HG03095 (cell line): Measurements from ENCODE around the gene PKNOX1.
"Not testable (repeated sequence)": the region's sequence is repeated elsewhere in the genome, so short reads cannot be mapped to it uniquely, and the experiment has no call there.

Experiments
- ATAC-seq: cut with Tn5 transposase; IDR thresholded peaks from one replicate; pipeline ENCODE4 v1.9.1; 2021; ENCODE audit warnings: moderate library complexity; ENCODE audit not compliant: unreplicated experiment

PKNOX1 gene, protein sequence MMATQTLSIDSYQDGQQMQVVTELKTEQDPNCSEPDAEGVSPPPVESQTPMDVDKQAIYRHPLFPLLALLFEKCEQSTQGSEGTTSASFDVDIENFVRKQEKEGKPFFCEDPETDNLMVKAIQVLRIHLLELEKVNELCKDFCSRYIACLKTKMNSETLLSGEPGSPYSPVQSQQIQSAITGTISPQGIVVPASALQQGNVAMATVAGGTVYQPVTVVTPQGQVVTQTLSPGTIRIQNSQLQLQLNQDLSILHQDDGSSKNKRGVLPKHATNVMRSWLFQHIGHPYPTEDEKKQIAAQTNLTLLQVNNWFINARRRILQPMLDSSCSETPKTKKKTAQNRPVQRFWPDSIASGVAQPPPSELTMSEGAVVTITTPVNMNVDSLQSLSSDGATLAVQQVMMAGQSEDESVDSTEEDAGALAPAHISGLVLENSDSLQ

GRCh38 chr21:42973991-42974831 lies at the start of gene PKNOX1:
TSS of gene PKNOX1 (plus strand) at chr21:42974562. CDS start at chr21:43004382, 29,820 bp downstream.
- ATAC-seq: peak; percentile 81

DNA sequence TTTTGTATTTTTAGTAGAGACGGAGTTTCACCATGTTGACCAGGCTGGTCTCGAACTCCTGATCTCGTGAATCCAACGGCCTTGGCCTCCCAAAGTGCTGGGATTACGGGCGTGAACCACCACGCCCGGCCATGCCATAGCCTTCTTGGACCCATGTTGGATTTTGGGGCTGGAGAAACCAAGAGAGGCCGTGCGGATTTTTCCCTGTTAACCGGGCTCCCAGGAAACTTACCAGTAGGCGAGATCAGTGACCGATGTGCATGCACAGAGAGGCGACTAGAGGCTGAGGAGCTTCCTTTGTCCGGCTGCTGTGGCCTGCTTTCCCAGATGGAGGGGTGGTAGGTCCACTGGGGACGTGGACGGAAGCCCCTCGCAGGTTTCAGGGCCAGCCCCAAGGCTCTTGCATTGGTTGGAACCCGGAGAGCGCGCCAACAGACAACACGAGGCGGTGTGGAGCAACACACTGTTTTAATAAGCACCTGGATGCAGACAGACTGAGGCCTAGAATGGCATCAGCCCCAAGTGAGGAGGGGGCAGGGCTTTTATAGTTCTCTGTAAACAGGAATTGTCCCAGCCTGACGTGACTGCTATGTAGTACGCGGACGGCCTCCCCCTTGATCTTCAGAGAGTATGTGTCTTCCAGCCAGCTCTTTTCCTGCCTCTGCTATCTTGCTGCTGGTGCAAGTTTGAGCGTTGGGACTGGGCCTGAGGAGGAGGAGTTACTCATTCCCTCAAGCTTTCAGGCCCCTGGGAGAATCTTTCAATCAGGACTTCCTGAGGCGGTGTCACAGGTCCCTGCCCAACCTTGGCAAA lies 49.0 kb upstream of the PKNOX1 start, which contains the start of gene ERVH48-1:
Gene ERVH48-1, minus strand, starts transcription at position 517 of the 813 bp plus-strand sequence. CDS start 6,624 bp downstream, outside the sequence.
- ATAC-seq: no peak

DNA sequence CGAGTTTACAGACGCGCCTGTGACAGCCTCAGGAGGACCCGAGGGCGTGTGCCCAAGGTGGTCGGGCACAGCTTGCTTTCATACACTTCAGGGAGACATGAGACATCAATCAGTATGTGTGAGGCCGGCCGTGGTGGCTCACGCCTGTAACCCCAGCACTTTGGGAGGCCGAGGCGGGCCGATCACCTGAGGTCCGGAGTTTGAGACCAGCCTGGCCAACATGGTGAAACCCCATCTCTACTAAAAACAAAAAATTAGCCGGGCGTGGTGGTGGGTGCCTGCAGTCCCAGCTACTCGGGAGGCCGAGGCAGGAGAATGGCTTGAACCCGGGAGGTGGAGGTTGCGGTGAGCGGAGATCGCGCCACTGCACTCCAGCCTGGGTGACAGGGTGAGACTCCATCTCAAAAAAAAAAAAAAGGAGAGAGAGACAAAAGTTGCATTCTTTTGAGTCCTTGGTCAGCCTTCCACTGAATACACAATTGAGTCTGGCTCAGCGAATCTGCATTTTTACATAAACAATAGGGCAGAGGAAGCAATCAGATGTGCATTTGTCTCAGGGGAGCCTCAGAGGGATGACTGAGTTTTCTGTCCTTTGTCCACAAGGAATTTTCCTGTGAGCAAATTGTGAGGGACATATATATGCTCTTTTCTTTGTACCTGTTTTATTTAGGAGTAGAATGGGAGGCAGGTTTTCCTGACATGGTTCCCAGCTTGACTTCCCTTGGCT lies 46.7 kb upstream of the PKNOX1 start:
- not testable (repeated sequence) for ATAC-seq

DNA sequence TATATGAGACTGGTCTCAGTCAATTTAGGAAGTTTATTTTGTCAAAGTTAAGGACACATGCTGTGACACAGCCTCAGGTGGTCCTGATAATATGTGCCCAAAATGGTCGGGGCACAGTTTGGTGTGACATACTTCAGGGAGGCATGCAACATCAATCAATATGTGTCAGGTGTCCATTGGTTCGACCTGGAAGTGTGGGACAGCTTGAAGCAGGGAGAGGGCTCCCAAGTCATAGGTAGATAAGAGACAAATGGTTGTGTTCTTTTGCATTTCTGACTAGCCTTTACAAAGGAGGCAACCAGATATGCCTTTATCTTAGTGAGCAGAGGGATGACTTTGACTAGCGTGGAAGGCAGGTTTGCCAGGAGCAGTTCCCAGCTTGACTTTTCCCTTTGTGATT lies 44.4 kb upstream of the PKNOX1 start:
- ATAC-seq: no peak

- ATAC-seq: no peak
Measured at GRCh38 chr21:42931560-42932235, 42.7 kb upstream of the PKNOX1 start.

DNA sequence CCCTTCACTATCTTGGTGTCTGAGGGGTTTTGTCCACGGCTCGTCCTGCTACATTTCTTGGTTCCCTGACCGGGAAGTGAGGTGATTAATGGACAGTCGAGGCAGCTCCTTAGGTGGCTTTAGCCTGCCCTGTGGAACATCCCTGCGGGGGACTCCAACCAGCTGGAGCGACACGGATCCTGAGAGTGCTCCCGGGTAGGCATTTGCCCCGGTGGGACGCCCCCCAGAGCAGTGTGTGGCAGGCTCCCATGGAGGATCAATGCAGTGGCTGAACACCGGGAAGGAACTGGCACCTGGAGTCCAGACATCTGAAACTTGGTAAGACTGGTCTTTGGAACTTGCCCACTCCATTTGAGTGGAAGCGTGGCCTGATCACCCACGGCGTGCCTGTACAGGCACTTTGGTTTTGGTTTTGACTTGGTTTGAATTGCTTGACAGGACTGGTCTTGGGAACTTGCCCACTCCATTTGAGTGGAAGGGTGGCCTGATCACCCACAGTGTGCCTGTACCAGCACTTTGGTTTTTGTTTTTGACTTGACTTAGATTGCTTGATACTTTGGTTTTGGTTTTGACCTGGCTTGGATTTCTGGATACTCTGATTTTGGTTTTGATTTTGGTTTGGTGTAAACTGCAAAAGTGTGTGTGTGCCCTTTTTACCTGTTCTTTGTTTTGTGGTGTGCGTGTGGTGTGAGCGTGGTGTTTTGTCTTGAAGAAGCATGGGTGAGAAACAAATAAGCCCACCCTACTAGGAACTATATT lies 41.8 kb upstream of the PKNOX1 start:
- not testable (repeated sequence) for ATAC-seq

DNA sequence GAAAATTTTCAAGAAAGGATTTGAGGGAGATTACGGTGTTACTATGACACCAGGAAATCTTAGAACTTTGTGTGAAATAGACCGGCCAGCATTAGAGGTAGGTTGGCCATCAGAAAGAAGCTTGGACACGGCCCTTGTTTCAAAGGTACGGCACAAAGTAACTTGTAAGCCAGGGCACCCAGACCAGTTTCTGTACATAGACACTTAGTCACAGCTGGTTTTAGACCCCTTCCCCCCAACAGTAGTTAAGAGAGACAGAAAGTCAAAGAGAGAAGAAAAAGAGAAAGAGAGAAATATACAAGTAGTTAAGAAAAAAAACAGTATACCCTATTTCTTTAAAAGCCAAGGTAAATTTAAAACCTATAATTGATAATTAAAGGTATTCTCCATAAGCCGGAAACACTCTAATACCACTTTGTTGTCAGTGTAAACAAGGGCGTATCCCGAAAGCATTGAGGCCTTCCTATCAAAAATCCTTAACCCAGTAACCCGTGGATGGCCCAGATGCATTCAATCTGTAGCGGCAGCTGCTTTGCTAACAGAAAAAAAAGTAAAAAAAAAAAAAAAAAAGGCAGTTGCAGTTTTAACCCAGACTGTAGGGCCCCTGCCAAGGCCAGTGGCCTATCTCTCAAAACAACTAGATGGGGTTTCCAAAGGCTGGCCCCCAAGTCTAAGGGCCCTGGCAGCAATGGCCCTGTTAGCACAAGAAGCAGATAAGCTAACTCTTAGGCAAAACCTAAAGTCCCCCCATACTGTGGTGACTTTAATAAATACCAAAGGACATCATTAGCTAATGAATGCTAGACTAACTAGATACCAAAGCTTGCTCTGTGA lies 41.0 kb upstream of the PKNOX1 start:
- ATAC-seq: not testable (repeated sequence)

DNA sequence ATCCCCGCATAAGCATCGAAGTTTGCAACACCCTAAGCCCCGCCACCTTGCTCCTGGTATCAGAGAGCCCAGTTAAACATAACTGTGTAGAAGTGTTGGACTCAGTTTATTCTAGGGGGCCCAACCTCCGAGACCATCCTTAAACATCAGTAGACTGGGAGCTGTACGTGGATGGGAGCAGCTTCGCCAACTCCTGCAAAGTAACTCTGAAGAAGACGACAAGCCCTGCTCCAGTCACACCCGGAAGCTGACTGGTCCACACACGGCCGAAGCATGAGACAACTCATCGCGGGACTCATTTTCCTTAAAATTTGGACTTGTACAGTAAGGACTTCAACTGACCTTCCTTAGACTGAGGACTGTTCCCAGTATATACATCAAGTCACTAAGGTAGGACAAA lies 40.4 kb upstream of the PKNOX1 start:
- ATAC-seq: not testable (repeated sequence)

- not testable (repeated sequence) for ATAC-seq
Measured at GRCh38 chr21:42936360-42936759, 38.0 kb upstream of the PKNOX1 start.

DNA sequence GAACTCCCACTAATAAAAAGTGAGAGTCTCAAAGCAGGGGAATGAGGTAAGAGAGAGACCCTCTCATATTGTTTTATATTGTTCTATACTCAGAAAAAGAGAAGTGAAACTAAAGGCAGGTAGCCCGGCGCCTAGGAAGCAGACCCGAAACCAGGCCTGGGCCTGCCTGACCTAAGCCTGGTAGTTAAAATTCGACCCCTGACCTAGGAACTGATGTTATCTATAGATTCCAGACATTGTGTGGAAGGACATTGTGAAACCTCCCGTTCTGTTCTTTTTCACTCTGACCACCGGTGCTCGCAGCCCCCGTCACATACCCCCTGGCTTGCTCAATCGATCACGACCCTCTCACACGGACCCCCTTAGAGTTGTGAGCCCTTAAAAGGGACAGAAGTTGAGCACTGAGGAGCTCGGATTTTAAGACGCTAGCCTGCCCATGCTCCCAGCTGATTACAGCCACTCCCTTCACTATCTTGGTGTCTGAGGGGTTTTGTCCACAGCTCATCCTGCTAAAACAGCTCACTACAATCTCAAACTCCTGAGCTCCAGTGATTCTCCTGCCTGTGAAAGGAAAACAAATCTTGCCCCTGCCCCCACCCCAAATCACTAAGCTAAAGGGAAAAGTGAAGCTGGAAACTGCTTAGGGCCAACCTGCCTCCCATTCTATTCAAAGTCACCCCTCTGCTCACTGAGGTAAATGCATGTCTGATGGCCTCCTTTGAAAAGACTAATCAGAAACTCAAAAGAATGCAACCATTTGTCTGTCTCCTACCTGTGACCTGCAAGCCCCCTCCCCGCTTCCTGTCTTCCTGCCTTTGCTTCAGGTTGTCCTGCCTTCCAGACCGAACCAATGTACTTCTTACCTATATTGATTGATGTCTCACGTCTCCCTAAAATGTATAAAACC lies 37.1 kb upstream of the PKNOX1 start:
- not testable (repeated sequence) for ATAC-seq

- no peak for ATAC-seq
Measured at GRCh38 chr21:42937960-42938605, 36.3 kb upstream of the PKNOX1 start.

- ATAC-seq: not testable (repeated sequence)
Measured at GRCh38 chr21:42938606-42938995, 35.8 kb upstream of the PKNOX1 start.

DNA sequence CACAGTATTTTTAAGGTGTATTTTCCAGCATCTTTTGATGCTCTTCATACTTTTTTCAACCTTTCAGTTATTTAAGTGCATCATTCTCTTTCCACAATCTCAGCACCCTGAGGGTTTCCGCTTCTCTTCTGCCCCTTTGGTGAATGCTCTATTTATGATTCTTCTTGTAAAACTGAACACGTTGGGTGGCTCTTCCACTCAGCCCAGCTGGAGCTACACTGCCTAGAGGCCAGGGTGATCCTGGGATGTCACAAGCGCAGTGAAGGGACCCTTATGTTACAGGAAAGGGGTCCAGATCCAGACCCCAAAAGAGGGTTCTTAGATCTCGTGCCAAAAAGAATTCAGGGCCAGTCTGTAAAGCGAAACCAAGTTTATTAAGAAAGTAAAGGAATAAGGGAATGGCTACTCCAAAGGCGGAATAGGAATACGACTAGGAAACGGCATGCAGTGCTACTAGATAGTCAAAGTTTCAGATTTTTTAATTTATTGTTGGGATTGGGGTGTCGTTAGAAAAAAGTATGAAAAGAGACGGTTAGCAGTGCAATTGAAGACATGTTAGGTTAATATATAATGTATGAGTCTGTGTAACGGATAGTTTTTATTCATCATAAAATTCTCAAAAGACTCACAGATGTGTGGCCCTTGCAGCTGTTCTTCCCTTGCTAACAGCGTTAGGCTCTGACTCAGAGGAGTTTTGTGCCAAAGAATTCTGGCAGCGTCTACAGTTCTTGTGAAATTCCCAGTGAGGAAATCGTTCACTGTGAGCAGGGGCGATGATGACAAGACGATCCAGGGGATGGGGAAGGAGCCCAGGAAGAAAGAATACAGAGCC lies 34.6 kb upstream of the PKNOX1 start:
- ATAC-seq: no peak

DNA sequence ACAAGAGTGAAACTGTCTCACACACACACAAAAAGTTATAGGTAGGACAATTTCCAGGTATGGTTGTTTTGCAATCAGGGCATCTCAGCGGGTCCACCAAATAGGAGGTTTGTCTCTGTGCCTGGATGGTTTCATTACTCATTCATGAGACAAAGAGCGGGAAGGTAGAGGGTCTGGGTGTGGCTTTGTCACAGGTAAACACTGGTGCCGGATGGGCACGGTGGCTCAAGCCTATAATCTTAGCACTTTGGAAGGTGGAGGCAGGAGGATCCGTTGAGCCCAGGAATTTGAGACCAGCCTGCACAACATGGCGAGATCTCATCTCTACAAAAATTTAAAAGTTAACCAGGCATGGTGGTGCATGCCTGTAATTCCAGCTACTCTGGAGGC lies 32.7 kb upstream of the PKNOX1 start:
- ATAC-seq: no peak

GRCh38 chr21:42942244-42942643 lies 32.1 kb upstream of the PKNOX1 start:
- ATAC-seq: no peak
